ENCODE measurements around the gene FBXL12.
A peak's percentile ranks its signal among the peaks of the same experiment; 100 is the strongest.
"Not testable (repeated sequence)": the region's sequence is repeated elsewhere in the genome, so short reads cannot be mapped to it uniquely, and the experiment has no call there.

The FBXL12 gene

GRCh38 chr19:9791073-9791367 is 27.9 kb downstream of the FBXL12 start:
- not testable (repeated sequence) for DNase-seq

- DNase-seq = not testable (repeated sequence)
Observed at GRCh38 chr19:9789579-9789978, 29.3 kb downstream of the FBXL12 start.

- DNase-seq = no peak
Observed at GRCh38 chr19:9789066-9789465, 29.8 kb downstream of the FBXL12 start.

- DNase-seq = not testable (repeated sequence)
Observed at GRCh38 chr19:9788604-9789003, 30.3 kb downstream of the FBXL12 start.

GRCh38 chr19:9786819-9787218 is 32.1 kb downstream of the FBXL12 start:
- DNase-seq = no peak

GRCh38 chr19:9786342-9786741 is 32.5 kb downstream of the FBXL12 start:
- DNase-seq = no peak

GRCh38 chr19:9785367-9786331 is 33.2 kb downstream of the FBXL12 start:
- peak; percentile 99 for DNase-seq

- not testable (repeated sequence) for DNase-seq
Observed at GRCh38 chr19:9784163-9784496, 34.7 kb downstream of the FBXL12 start.

GRCh38 chr19:9782338-9782737 is 36.5 kb downstream of the FBXL12 start:
- DNase-seq = no peak

- peak; percentile 96 for DNase-seq
Observed at GRCh38 chr19:9768175-9769112, 50.4 kb downstream of the FBXL12 start, which contains the start of gene ZNF846. Gene ZNF846 (minus strand): TSS chr19:9768738. CDS start chr19:9764950, 3,788 bp downstream.

Measured in NCI-H510A (cell line).